OCI-LY1 (cell line): Measurements from ENCODE around the gene RAET1G.
A peak's percentile ranks its signal among the peaks of the same experiment; 100 is the strongest.

Experiments used
- H2AFZ ChIP-seq: fragments of 200-600 bp; sonication (generic), shearing (Covaris generic); 2 replicates; pipeline ENCODE4 v1.6.0; 2014; ENCODE audit warnings: antibody characterized with exemption, mild to moderate bottlenecking, low read length
- H3F3A ChIP-seq: fragments of 200-600 bp; sonication (generic), shearing (Covaris generic); 2 replicates; pipeline ENCODE4 v1.6.0; 2014; ENCODE audit warnings: mild to moderate bottlenecking, antibody characterized with exemption, low read length, moderate library complexity; ENCODE audit not compliant: insufficient read depth
- H3K27ac ChIP-seq: fragments of 200-600 bp; sonication (generic); 2 replicates; pipeline ENCODE4 v1.5.1; 2014; ENCODE audit warnings: low read length, mixed run types, mild to moderate bottlenecking, low read depth; ENCODE audit not compliant: poor library complexity, severe bottlenecking
- H3K27me3 ChIP-seq: fragments of 200-600 bp; sonication (generic); 2 replicates; pipeline ENCODE4 v1.6.0; 2014; ENCODE audit warnings: antibody characterized with exemption, mild to moderate bottlenecking, low read length, moderate library complexity; ENCODE audit not compliant: insufficient read depth
- H3K36me3 ChIP-seq: fragments of 200-600 bp; sonication (generic); 2 replicates; pipeline ENCODE4 v1.6.1; 2014; ENCODE audit warnings: mild to moderate bottlenecking, antibody characterized with exemption, low read length, moderate library complexity, mixed read lengths; ENCODE audit not compliant: insufficient read depth
- H3K4me1 ChIP-seq: fragments of 200-600 bp; sonication (generic); 2 replicates; pipeline ENCODE4 v1.5.1; 2014; ENCODE audit warnings: mild to moderate bottlenecking, low read length, moderate library complexity; ENCODE audit not compliant: insufficient read depth, severe bottlenecking
- H3K4me2 ChIP-seq: fragments of 200-600 bp; sonication (generic), shearing (Covaris generic); 2 replicates; pipeline ENCODE4 v1.6.1; 2014; ENCODE audit warnings: low read length
- H3K4me3 ChIP-seq: fragments of 200-600 bp; sonication (generic); 2 replicates; pipeline ENCODE4 v1.5.1; 2014; ENCODE audit warnings: low read length, low read depth, mild to moderate bottlenecking, mixed read lengths; ENCODE audit not compliant: poor library complexity, severe bottlenecking
- H3K79me2 ChIP-seq: fragments of 200-600 bp; shearing (Covaris generic); 2 replicates; pipeline ENCODE4 v1.6.1; 2016; ENCODE audit warnings: mixed run types, low read length, mixed read lengths; ENCODE audit not compliant: insufficient read depth
- H3K9ac ChIP-seq: fragments of 200-600 bp; sonication (generic), shearing (Covaris generic); 2 replicates; pipeline ENCODE4 v1.6.1; 2014; ENCODE audit warnings: mild to moderate bottlenecking, low read length, mixed read lengths
- H3K9me2 ChIP-seq: fragments of 200-600 bp; sonication (generic), shearing (Covaris generic); 2 replicates; pipeline ENCODE4 v1.6.1; 2014; ENCODE audit warnings: low read depth, mild to moderate bottlenecking, low read length, mixed read lengths
- H3K9me3 ChIP-seq: fragments of 200-600 bp; shearing (Covaris generic); 2 replicates; pipeline ENCODE4 v1.6.1; 2014; ENCODE audit warnings: low read length, mixed read lengths
- H4K20me1 ChIP-seq: fragments of 200-600 bp; sonication (generic), shearing (Covaris generic); 2 replicates; pipeline ENCODE4 v1.6.0; 2016; ENCODE audit warnings: mild to moderate bottlenecking, low read length; ENCODE audit not compliant: insufficient read depth
- EZH2 ChIP-seq: fragments of 200-600 bp; sonication (generic), shearing (Covaris generic); IDR thresholded peaks from 2 replicates; pipeline ENCODE4 v1.8.0; 2017; ENCODE audit warnings: borderline replicate concordance, mixed run types, mild to moderate bottlenecking, antibody characterized with exemption, low read length, moderate library complexity, mixed read lengths
- TF ChIP-seq, protein P1 (sequence below): fragments of 200-600 bp; sonication (generic), shearing (Covaris generic); IDR thresholded peaks from 2 replicates; pipeline ENCODE4 v1.5.1; 2017; ENCODE audit warnings: mild to moderate bottlenecking, antibody characterized with exemption, low read length, moderate library complexity, mixed read lengths

RAET1G gene

GRCh38 chr6:149942461-149942829 lies 19.5 kb upstream of the RAET1G start:
- TF ChIP-seq, protein P1, sequence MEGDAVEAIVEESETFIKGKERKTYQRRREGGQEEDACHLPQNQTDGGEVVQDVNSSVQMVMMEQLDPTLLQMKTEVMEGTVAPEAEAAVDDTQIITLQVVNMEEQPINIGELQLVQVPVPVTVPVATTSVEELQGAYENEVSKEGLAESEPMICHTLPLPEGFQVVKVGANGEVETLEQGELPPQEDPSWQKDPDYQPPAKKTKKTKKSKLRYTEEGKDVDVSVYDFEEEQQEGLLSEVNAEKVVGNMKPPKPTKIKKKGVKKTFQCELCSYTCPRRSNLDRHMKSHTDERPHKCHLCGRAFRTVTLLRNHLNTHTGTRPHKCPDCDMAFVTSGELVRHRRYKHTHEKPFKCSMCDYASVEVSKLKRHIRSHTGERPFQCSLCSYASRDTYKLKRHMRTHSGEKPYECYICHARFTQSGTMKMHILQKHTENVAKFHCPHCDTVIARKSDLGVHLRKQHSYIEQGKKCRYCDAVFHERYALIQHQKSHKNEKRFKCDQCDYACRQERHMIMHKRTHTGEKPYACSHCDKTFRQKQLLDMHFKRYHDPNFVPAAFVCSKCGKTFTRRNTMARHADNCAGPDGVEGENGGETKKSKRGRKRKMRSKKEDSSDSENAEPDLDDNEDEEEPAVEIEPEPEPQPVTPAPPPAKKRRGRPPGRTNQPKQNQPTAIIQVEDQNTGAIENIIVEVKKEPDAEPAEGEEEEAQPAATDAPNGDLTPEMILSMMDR = no peak
- TF ChIP-seq EZH2 = no peak

DNA sequence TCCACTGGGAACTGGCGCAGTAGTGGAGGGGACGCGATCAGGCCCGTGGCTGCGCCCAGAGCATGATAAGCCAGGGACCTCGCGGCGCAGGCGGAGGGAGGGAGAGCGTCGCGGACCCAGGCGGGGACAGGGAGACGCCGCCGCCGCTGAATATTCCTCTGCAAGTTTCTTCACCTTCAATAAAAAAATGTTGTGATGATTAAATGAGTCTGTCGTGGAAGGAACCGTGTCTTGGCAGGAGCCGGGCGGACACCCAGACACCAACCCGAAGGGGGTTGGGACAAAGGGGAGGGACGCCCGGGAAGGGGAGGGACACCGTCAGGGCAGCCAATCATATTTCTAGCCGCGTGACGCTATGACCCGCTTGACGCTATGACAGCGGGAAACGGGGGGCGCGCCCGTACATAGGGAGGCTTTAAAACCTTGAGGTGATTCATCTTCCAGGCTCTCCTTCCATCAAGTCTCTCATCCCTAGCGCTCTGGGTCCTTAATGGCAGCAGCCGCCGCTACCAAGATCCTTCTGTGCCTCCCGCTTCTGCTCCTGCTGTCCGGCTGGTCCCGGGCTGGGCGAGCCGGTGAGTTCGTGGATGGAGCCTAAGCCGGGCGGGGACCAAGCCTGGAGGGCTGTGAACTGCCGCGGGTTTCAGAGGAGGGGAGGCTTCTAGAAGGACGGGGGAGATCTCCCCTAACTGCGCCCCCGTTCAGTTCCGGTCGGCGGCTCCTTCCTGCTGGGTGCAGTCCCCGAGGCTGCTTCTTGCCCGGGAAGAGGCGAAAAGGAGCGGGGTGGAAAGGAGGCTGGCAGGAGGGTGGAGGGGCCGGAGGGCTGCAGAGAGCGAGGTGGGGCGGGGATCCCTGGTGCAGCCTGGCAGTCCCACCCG lies 18.9 kb upstream of the RAET1G start, which contains the start of gene ULBP2:
Gene ULBP2 (plus strand): TSS at position 432 of the 878 bp plus-strand sequence. CDS start 59 bp downstream, at position 491.
- H3K27ac ChIP-seq = no peak within 1 kb of the TSS
- H3K27me3 ChIP-seq = peaks cover 11% of the 10 kb centered on the region
- no peaks in the 10 kb centered on the region for H4K20me1 ChIP-seq
- peak within 1 kb of the TSS; percentile 46 for H3K9ac ChIP-seq
- H3K9me2 ChIP-seq = no peaks in the 10 kb centered on the region
- peak within 1 kb of the TSS; percentile 63 for H3K4me3 ChIP-seq
- no peaks in the 10 kb centered on the region for H3F3A ChIP-seq
- H2AFZ ChIP-seq = no peak within 1 kb of the TSS
- no peaks in the 10 kb centered on the region for H3K79me2 ChIP-seq
- H3K4me2 ChIP-seq = peak within 1 kb of the TSS; percentile 65
- H3K4me1 ChIP-seq = peaks cover 19% of the 10 kb centered on the region
- H3K9me3 ChIP-seq = no peaks in the 10 kb centered on the region
- H3K36me3 ChIP-seq = no peaks in the 10 kb centered on the region
- TF ChIP-seq, protein P1 = no peak
- TF ChIP-seq EZH2 = no peak

More at GRCh38 chr6:149942461-149942829, 19.5 kb upstream of the RAET1G start:
- peaks cover 11% of the 10 kb centered on the region for H3K27me3 ChIP-seq
- H3K4me3 ChIP-seq = peak overlapping the region; percentile 63
- no peak overlapping the region for H3K27ac ChIP-seq
- no peaks in the 10 kb centered on the region for H4K20me1 ChIP-seq
- H3K36me3 ChIP-seq = no peaks in the 10 kb centered on the region
- no peaks in the 10 kb centered on the region for H3K9me2 ChIP-seq
- H3K9me3 ChIP-seq = no peaks in the 10 kb centered on the region
- peak overlapping the region; percentile 65 for H3K4me2 ChIP-seq
- H3K9ac ChIP-seq = peak overlapping the region; percentile 46; the same call in 1 of the 2 replicates
- no peaks in the 10 kb centered on the region for H3K79me2 ChIP-seq
- H2AFZ ChIP-seq = no peak overlapping the region
- H3F3A ChIP-seq = no peaks in the 10 kb centered on the region
- peaks cover 19% of the 10 kb centered on the region for H3K4me1 ChIP-seq

DNA sequence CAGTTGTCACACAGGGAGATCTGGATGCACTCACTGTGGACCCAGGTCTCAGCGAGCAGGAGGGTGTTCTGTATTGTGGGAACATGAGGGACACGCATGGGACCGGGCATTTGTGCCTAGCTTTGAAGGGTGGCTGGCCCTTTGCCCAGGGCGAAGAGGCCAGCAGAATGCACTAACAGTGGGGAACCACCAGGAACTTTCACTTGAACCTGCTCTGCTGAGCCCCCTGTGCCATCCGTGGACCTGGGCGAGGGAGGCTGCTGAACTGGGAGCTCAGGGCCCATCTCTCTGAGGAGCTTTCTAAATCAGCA lies 17.7 kb upstream of the RAET1G start:
- Histone ChIP-seq H3K27me3 (peaks cover 11% of the 10 kb centered on the region), H4K20me1 (no peaks in the 10 kb centered on the region), H3K4me1 (peaks cover 19% of the 10 kb centered on the region), H3K4me3 (no peak overlapping the region), H3K9me2 (no peaks in the 10 kb centered on the region), H3K4me2 (no peak overlapping the region), H3K79me2 (no peaks in the 10 kb centered on the region), H3F3A (no peaks in the 10 kb centered on the region), H3K27ac (no peak overlapping the region), H3K9me3 (no peaks in the 10 kb centered on the region), H3K36me3 (no peaks in the 10 kb centered on the region), H2AFZ (no peak overlapping the region), H3K9ac (no peak overlapping the region)
- TF ChIP-seq, protein P1 = no peak
- TF ChIP-seq EZH2 = no peak
